Measurements from ENCODE around the gene EEPD1.

GRCh38 chr7:36245684-36246299, 92.7 kb downstream of the EEPD1 start:
- TF ChIP-seq HDGF (IDR thresholded peaks at IDR 0.05; ENCODE audit: borderline replicate concordance) (no peak), SP1 (IDR thresholded peaks at IDR 0.05) (no peak)
- TF ChIP-seq, protein P1, sequence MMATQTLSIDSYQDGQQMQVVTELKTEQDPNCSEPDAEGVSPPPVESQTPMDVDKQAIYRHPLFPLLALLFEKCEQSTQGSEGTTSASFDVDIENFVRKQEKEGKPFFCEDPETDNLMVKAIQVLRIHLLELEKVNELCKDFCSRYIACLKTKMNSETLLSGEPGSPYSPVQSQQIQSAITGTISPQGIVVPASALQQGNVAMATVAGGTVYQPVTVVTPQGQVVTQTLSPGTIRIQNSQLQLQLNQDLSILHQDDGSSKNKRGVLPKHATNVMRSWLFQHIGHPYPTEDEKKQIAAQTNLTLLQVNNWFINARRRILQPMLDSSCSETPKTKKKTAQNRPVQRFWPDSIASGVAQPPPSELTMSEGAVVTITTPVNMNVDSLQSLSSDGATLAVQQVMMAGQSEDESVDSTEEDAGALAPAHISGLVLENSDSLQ (IDR thresholded peaks at IDR 0.05) = no peak

Data from HEK293T (cell line).